H9 (cell line): Measurements from ENCODE around the gene TMEM108. TPM values are rescaled to one million over a fixed set of nuclear protein-coding genes. Genes with fewer than 3 reads are reported as not detected.

Experiments
- DNase-seq: peaks from one replicate; pipeline ENCODE4 v3.0.0-alpha.2; 2017
- H2AFZ ChIP-seq: one replicate; pipeline ENCODE4 v1.6.1; 2013; ENCODE audit warnings: mild to moderate bottlenecking, low read length, control low read depth, moderate library complexity
- H2AK5ac ChIP-seq: 2 replicates; pipeline ENCODE4 v1.6.1; 2013; ENCODE audit warnings: low read length, control low read depth, mixed read lengths; ENCODE audit not compliant: insufficient read length
- H2BK120ac ChIP-seq: one replicate; pipeline ENCODE4 v1.6.1; 2013; ENCODE audit warnings: low read depth, mild to moderate bottlenecking, low read length, control low read depth, inconsistent platforms; ENCODE audit not compliant: poor library complexity, severe bottlenecking
- H2BK12ac ChIP-seq: 2 replicates; pipeline ENCODE4 v1.6.1; 2013; ENCODE audit warnings: low read length, control low read depth, mixed read lengths, low read depth; ENCODE audit not compliant: insufficient read length
- H2BK15ac ChIP-seq: 2 replicates; pipeline ENCODE4 v1.6.1; 2013; ENCODE audit warnings: low read depth, low read length, control low read depth
- H2BK20ac ChIP-seq: one replicate; pipeline ENCODE4 v1.6.1; 2013; ENCODE audit warnings: low read depth, mild to moderate bottlenecking, low read length, control low read depth, inconsistent platforms; ENCODE audit not compliant: poor library complexity, severe bottlenecking
- H2BK5ac ChIP-seq: 2 replicates; pipeline ENCODE4 v1.6.1; 2013; ENCODE audit warnings: low read length, control low read depth, mixed read lengths; ENCODE audit not compliant: insufficient read length
- H3K14ac ChIP-seq: 2 replicates; pipeline ENCODE4 v1.6.1; 2013; ENCODE audit warnings: low read length, control low read depth; ENCODE audit not compliant: insufficient read depth
- H3K18ac ChIP-seq: 2 replicates; pipeline ENCODE4 v1.6.1; 2013; ENCODE audit warnings: low read depth, mild to moderate bottlenecking, mixed read lengths, low read length, control low read depth; ENCODE audit not compliant: insufficient read length
- H3K23ac ChIP-seq: 2 replicates; pipeline ENCODE4 v1.6.1; 2013; ENCODE audit warnings: low read length, control low read depth, mixed read lengths, low read depth; ENCODE audit not compliant: insufficient read length
- H3K23me2 ChIP-seq: 2 replicates; pipeline ENCODE4 v1.6.1; 2013; ENCODE audit warnings: low read depth, mild to moderate bottlenecking, mixed read lengths, low read length, control low read depth; ENCODE audit not compliant: insufficient read length, poor library complexity, severe bottlenecking
- H3K27ac ChIP-seq: 2 replicates; pipeline ENCODE4 v1.5.1; 2013; ENCODE audit warnings: low read length, control low read depth, mixed read lengths, low read depth; ENCODE audit not compliant: insufficient read length
- H3K27me3 ChIP-seq: 2 replicates; pipeline ENCODE4 v1.6.1; 2013; ENCODE audit warnings: low read length, control low read depth, inconsistent platforms; ENCODE audit not compliant: insufficient read depth
- H3K4ac ChIP-seq: 2 replicates; pipeline ENCODE4 v1.6.1; 2013; ENCODE audit warnings: low read depth, mild to moderate bottlenecking, control low read depth, inconsistent platforms, low read length, moderate library complexity
- H3K4me1 ChIP-seq: 2 replicates; pipeline ENCODE4 v1.6.1; 2013; ENCODE audit warnings: low read length, control low read depth, inconsistent platforms; ENCODE audit not compliant: insufficient read depth
- H3K4me2 ChIP-seq: 2 replicates; pipeline ENCODE4 v1.6.1; 2013; ENCODE audit warnings: low read length, control low read depth, mixed read lengths; ENCODE audit not compliant: insufficient read length, insufficient read depth
- H3K56ac ChIP-seq: 2 replicates; pipeline ENCODE4 v1.6.1; 2013; ENCODE audit warnings: low read depth, mild to moderate bottlenecking, mixed read lengths, low read length, control low read depth; ENCODE audit not compliant: insufficient read length
- H3K79me1 ChIP-seq: 2 replicates; pipeline ENCODE4 v1.6.1; 2013; ENCODE audit warnings: low read depth, mild to moderate bottlenecking, moderate library complexity, low read length, control low read depth, inconsistent platforms; ENCODE audit not compliant: insufficient read depth, poor library complexity, severe bottlenecking
- H3K79me2 ChIP-seq: 2 replicates; pipeline ENCODE4 v1.6.1; 2013; ENCODE audit warnings: low read length, control low read depth, inconsistent platforms; ENCODE audit not compliant: insufficient read depth
- H3K9ac ChIP-seq: 2 replicates; pipeline ENCODE4 v1.6.1; 2013; ENCODE audit warnings: low read length, control low read depth, mixed read lengths; ENCODE audit not compliant: insufficient read length; ENCODE audit errors: extremely low read depth
- H3K9me3 ChIP-seq: one replicate; pipeline ENCODE4 v1.6.1; 2013; ENCODE audit warnings: low read depth, low read length, inconsistent platforms; ENCODE audit not compliant: control insufficient read depth
- H3T11ph ChIP-seq: one replicate; pipeline ENCODE4 v1.6.1; 2013; ENCODE audit warnings: mild to moderate bottlenecking, low read length, control low read depth, inconsistent platforms
- H4K20me1 ChIP-seq: one replicate; pipeline ENCODE4 v1.6.1; 2013; ENCODE audit not compliant: control insufficient read depth, insufficient read length, insufficient read depth
- H4K5ac ChIP-seq: 2 replicates; pipeline ENCODE4 v1.6.1; 2013; ENCODE audit warnings: low read depth, mild to moderate bottlenecking, mixed read lengths, low read length, control low read depth; ENCODE audit not compliant: insufficient read length
- H4K8ac ChIP-seq: replicated peaks from 2 replicates; pipeline ENCODE4 v1.6.1; 2013; ENCODE audit warnings: low read length, control low read depth, mixed read lengths, low read depth; ENCODE audit not compliant: insufficient read length
- H4K91ac ChIP-seq: 2 replicates; pipeline ENCODE4 v1.6.1; 2013; ENCODE audit warnings: low read depth, mild to moderate bottlenecking, moderate library complexity, mixed read lengths, low read length, control low read depth; ENCODE audit not compliant: insufficient read length
- H3K27ac Mint-ChIP-seq, 3 experiments: 2 replicates in 2 of 3; 3 replicates in 1 of 3; pipeline ENCODE4 v1.8.0; 2020 to 2021; ENCODE audit warnings: mixed read lengths in 3 of 3, mild to moderate bottlenecking in 1 of 3, moderate library complexity in 1 of 3
- H3K27me3 Mint-ChIP-seq: 2 replicates; pipeline ENCODE4 v1.8.0; 2021; ENCODE audit warnings: low read depth, mild to moderate bottlenecking, moderate library complexity, mixed read lengths
- H3K36me3 Mint-ChIP-seq, 3 experiments: 2 replicates in 2 of 3; 3 replicates in 1 of 3; pipeline ENCODE4 v1.8.0; 2020 to 2021; ENCODE audit warnings: low read depth in 3 of 3, mixed read lengths in 3 of 3; ENCODE audit not compliant: insufficient read depth in 1 of 3
- H3K4me1 Mint-ChIP-seq, 2 experiments: 2 replicates each; pipeline ENCODE4 v1.8.0; 2020; ENCODE audit warnings: mixed read lengths in 2 of 2
- H3K4me3 Mint-ChIP-seq, 2 experiments: 2 replicates in 1 of 2; 3 replicates in 1 of 2; pipeline ENCODE4 v1.8.0; 2020 to 2021; ENCODE audit warnings: mild to moderate bottlenecking in 2 of 2, mixed read lengths in 2 of 2, moderate library complexity in 1 of 2
- H3K9me3 Mint-ChIP-seq, 2 experiments: 2 replicates in 1 of 2; 3 replicates in 1 of 2; pipeline ENCODE4 v1.8.0; 2020; ENCODE audit warnings: mild to moderate bottlenecking in 2 of 2, mixed read lengths in 2 of 2, moderate library complexity in 1 of 2
- WGBS: extraction: QIAGEN DNeasy Blood & Tissue Kit; methylation state at CpG from one replicate; pipeline ENCODE4 v1.1.7; 2013; ENCODE audit warnings: missing lambda C conversion rate, low lambda C conversion rate, mixed read lengths; ENCODE audit not compliant: insufficient read length; ENCODE audit errors: extremely low coverage; 5-methylcytosine and 5-hydroxymethylcytosine counted together
- total RNA-seq: library from RNA; stranded (reverse); gene quantifications from 2 replicates; pipeline ENCODE4 v1.2.1, GENCODE V29; 2021
- TF ChIP-seq, protein P1 (sequence below): fragments of 200-600 bp; sonication (generic); conservative IDR thresholded peaks from 3 replicates; pipeline ENCODE4 v1.8.0; 2021; ENCODE audit warnings: antibody characterized with exemption, mild to moderate bottlenecking

TMEM108 gene
- total RNA-seq, 1 experiment from 2014 or later, result 5.0 TPM

DNA sequence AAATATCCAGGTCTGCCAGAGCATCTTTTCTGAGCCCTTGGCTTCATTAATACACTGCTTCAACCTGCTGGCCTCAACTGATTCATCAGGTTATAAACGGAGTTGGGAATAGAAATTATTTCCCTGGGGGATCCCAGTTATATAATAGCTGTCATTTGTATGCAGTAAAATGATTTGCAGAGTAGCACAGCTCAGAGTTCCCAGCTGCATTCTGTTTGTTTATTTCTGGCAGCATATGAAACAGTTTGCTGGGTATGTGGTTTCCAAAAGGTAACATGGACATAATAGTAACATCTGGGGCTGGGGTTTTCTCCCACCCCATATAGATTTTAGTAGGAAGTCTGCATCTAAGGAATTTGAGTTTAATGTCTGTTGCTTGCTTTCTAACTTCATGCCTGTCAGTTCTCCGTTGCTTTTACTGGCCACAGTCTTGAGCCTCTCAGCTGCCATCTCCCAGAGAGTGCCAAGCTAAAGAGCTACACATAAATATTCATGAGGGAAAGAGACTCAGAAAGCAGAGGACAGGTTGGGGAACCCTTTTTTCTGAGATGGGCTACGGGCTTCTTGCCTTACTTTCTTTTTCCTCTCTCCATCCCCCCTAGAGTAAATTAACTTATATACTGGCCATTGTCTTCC lies 124.6 kb downstream of the TMEM108 start:
- H2BK15ac ChIP-seq, result no peak overlapping the region
- H2BK12ac ChIP-seq, result no peak overlapping the region
- no peak for DNase-seq
- H3K23me2 ChIP-seq, result no peaks in the 10 kb centered on the region
- no peaks in the 10 kb centered on the region for H3K79me1 ChIP-seq
- H3K79me2 ChIP-seq, result no peaks in the 10 kb centered on the region
- H3K23ac ChIP-seq, result no peak overlapping the region
- no peak overlapping the region for H2BK5ac ChIP-seq
- H2BK120ac ChIP-seq, result no peak overlapping the region
- no peak overlapping the region for H3K4me3 Mint-ChIP-seq
- H3K4me1 ChIP-seq, result no peaks in the 10 kb centered on the region
- H4K91ac ChIP-seq, result no peak overlapping the region
- no peak overlapping the region for H2BK20ac ChIP-seq
- no CpG with 5 or more reads among the region's 3 CpGs for WGBS
- H3K27me3 Mint-ChIP-seq, result no peaks in the 10 kb centered on the region
- no peak overlapping the region for H3T11ph ChIP-seq
- no peaks in the 10 kb centered on the region for H4K20me1 ChIP-seq
- H2AK5ac ChIP-seq, result no peak overlapping the region
- H3K27ac Mint-ChIP-seq, result no peak overlapping the region; a peak in 1 of 7 replicates
- no peak overlapping the region for H3K4ac ChIP-seq
- no peak overlapping the region for H3K9ac ChIP-seq
- H3K4me1 Mint-ChIP-seq, result no peaks in the 10 kb centered on the region
- no peak overlapping the region for H3K14ac ChIP-seq
- peaks cover 0 to 3% of the 10 kb centered on the region in 2 experiments; a peak in 2 of 5 replicates for H3K9me3 Mint-ChIP-seq
- H4K5ac ChIP-seq, result no peak overlapping the region
- H3K4me2 ChIP-seq, result no peak overlapping the region
- no peak overlapping the region for H3K18ac ChIP-seq
- no peak overlapping the region for H3K56ac ChIP-seq
- no peak overlapping the region for H3K27ac ChIP-seq
- H3K9me3 ChIP-seq, result no peaks in the 10 kb centered on the region
- H2AFZ ChIP-seq, result no peak overlapping the region
- peaks cover 5 to 12% (median 9%) of the 10 kb centered on the region in 3 experiments; a peak in 6 of 7 replicates for H3K36me3 Mint-ChIP-seq
- TF ChIP-seq, protein P1, sequence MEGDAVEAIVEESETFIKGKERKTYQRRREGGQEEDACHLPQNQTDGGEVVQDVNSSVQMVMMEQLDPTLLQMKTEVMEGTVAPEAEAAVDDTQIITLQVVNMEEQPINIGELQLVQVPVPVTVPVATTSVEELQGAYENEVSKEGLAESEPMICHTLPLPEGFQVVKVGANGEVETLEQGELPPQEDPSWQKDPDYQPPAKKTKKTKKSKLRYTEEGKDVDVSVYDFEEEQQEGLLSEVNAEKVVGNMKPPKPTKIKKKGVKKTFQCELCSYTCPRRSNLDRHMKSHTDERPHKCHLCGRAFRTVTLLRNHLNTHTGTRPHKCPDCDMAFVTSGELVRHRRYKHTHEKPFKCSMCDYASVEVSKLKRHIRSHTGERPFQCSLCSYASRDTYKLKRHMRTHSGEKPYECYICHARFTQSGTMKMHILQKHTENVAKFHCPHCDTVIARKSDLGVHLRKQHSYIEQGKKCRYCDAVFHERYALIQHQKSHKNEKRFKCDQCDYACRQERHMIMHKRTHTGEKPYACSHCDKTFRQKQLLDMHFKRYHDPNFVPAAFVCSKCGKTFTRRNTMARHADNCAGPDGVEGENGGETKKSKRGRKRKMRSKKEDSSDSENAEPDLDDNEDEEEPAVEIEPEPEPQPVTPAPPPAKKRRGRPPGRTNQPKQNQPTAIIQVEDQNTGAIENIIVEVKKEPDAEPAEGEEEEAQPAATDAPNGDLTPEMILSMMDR, result no peak
- H3K27me3 ChIP-seq, result no peaks in the 10 kb centered on the region
- no peak overlapping the region for H4K8ac ChIP-seq
